GM10266 (cell line): ENCODE data around the gene ADAMTS14.

ENCODE experiments used
- DNase-seq: peaks from one replicate; pipeline ENCODE4 v3.0.0; 2012; ENCODE audit errors: extremely low spot score
- CTCF ChIP-seq: IDR thresholded peaks from 2 replicates; pipeline ENCODE4 v1.5.1; 2012; ENCODE audit warnings: mild to moderate bottlenecking, low read depth; ENCODE audit not compliant: control insufficient read depth, insufficient read depth; ENCODE audit errors: missing control alignments

The ADAMTS14 gene

GRCh38 chr10:70738006-70738760 lies 65.9 kb downstream of the ADAMTS14 start:
- no peak for DNase-seq
- no peak for TF ChIP-seq CTCF

- TF ChIP-seq CTCF: no peak
- DNase-seq: no peak
These were observed 66.4 kb downstream of the ADAMTS14 start for GRCh38 chr10:70738761-70739121.

GRCh38 chr10:70740406-70741288 lies 68.3 kb downstream of the ADAMTS14 start:
- DNase-seq: no peak
- no peak for TF ChIP-seq CTCF

- TF ChIP-seq CTCF: no peak
These were observed 70.5 kb downstream of the ADAMTS14 start for GRCh38 chr10:70742537-70743429.

GRCh38 chr10:70743430-70743788 lies 71.1 kb downstream of the ADAMTS14 start:
- DNase-seq: no peak
- no peak for TF ChIP-seq CTCF

More at GRCh38 chr10:70742537-70743429, 70.5 kb downstream of the ADAMTS14 start:
- DNase-seq: no peak

- TF ChIP-seq CTCF: no peak
- DNase-seq: no peak
These were observed 71.6 kb downstream of the ADAMTS14 start for GRCh38 chr10:70743879-70744278.
